GM18498 (cell line): ENCODE data around the gene ROR1.
"Not testable (repeated sequence)": the region's sequence is repeated elsewhere in the genome, so short reads cannot be mapped to it uniquely, and the experiment has no call there.

Source experiments
- ATAC-seq: cut with Tn5 transposase; IDR thresholded peaks from one replicate; pipeline ENCODE4 v1.9.1; 2021; ENCODE audit warnings: mild to moderate bottlenecking, moderate library complexity; ENCODE audit not compliant: unreplicated experiment

Gene ROR1

GRCh38 chr1:64197076-64197475 is 423.3 kb downstream of the ROR1 start:
- no peak for ATAC-seq

GRCh38 chr1:64199154-64199553 is 425.3 kb downstream of the ROR1 start:
- no peak for ATAC-seq

- no peak for ATAC-seq
These were observed 426.2 kb downstream of the ROR1 start for GRCh38 chr1:64200064-64200463.

GRCh38 chr1:64203420-64203819 is 429.6 kb downstream of the ROR1 start, which contains the start of gene UBE2U:
Gene UBE2U (plus strand): TSS chr1:64203623. CDS start chr1:64204051, 428 bp downstream.
- ATAC-seq, result no peak

GRCh38 chr1:64209221-64209620 is 435.4 kb downstream of the ROR1 start:
- no peak for ATAC-seq

- no peak for ATAC-seq
These were observed 438.2 kb downstream of the ROR1 start for GRCh38 chr1:64212031-64212430.

GRCh38 chr1:64215576-64215975 is 441.8 kb downstream of the ROR1 start:
- ATAC-seq, result no peak

- no peak for ATAC-seq
These were observed 446.4 kb downstream of the ROR1 start for GRCh38 chr1:64220241-64220640.

- peak; percentile 74 for ATAC-seq
These were observed 449.7 kb downstream of the ROR1 start for GRCh38 chr1:64223329-64224151.

- ATAC-seq, result not testable (repeated sequence)
These were observed 450.4 kb downstream of the ROR1 start for GRCh38 chr1:64224236-64224635.

GRCh38 chr1:64228167-64228957 is 454.5 kb downstream of the ROR1 start:
- ATAC-seq, result no peak

GRCh38 chr1:64229307-64229706 is 455.5 kb downstream of the ROR1 start:
- ATAC-seq, result no peak
